NCI-H2107 treated with DMSO at 0.1 percent for 48 hours (cell line): ENCODE data around the gene FXN.
"Not testable (repeated sequence)": the region's sequence is repeated elsewhere in the genome, so short reads cannot be mapped to it uniquely, and the experiment has no call there.

ENCODE experiments used
- DNase-seq: peaks from one replicate; lab custom pipeline; 2025; ENCODE audit not compliant: unreplicated experiment; lab: John Stamatoyannopoulos, UW

Gene FXN

GRCh38 chr9:69097923-69098593 is 62.5 kb downstream of the FXN start:
- DNase-seq, result no peak

GRCh38 chr9:69103348-69103996 is 67.9 kb downstream of the FXN start:
- DNase-seq, result not testable (repeated sequence)

GRCh38 chr9:69104830-69105527 is 69.4 kb downstream of the FXN start:
- peak; percentile 59 for DNase-seq

- no peak for DNase-seq
Measured at GRCh38 chr9:69107771-69108170, 72.2 kb downstream of the FXN start.

- not testable (repeated sequence) for DNase-seq
Measured at GRCh38 chr9:69108706-69109105, 73.2 kb downstream of the FXN start.

GRCh38 chr9:69109152-69109551 is 73.6 kb downstream of the FXN start:
- no peak for DNase-seq

GRCh38 chr9:69112646-69113045 is 77.1 kb downstream of the FXN start:
- not testable (repeated sequence) for DNase-seq

- no peak for DNase-seq
Measured at GRCh38 chr9:69115621-69116020, 80.1 kb downstream of the FXN start.

GRCh38 chr9:69118656-69119055 is 83.1 kb downstream of the FXN start:
- DNase-seq, result no peak

- peak; percentile 27 for DNase-seq
Measured at GRCh38 chr9:69120380-69121154, 85.0 kb downstream of the FXN start.

- DNase-seq, result peak; percentile 72
Measured at GRCh38 chr9:69121155-69122081, 85.9 kb downstream of the FXN start.

- DNase-seq, result peak; percentile 72
Measured at GRCh38 chr9:69122082-69122548, 86.6 kb downstream of the FXN start.

- peak; percentile 47 for DNase-seq
Measured at GRCh38 chr9:69122549-69123141, 87.1 kb downstream of the FXN start.

GRCh38 chr9:69130456-69131441 is 95.2 kb downstream of the FXN start:
- DNase-seq, result no peak

GRCh38 chr9:69131682-69132081 is 96.1 kb downstream of the FXN start:
- no peak for DNase-seq

GRCh38 chr9:69132361-69132760 is 96.8 kb downstream of the FXN start:
- DNase-seq, result no peak

GRCh38 chr9:69134412-69134811 is 98.9 kb downstream of the FXN start:
- DNase-seq, result no peak

GRCh38 chr9:69136185-69136584 is 100.6 kb downstream of the FXN start:
- DNase-seq, result no peak

GRCh38 chr9:69136779-69137178 is 101.2 kb downstream of the FXN start:
- DNase-seq, result no peak
